ENCODE data around the gene PXMP4.

DNA sequence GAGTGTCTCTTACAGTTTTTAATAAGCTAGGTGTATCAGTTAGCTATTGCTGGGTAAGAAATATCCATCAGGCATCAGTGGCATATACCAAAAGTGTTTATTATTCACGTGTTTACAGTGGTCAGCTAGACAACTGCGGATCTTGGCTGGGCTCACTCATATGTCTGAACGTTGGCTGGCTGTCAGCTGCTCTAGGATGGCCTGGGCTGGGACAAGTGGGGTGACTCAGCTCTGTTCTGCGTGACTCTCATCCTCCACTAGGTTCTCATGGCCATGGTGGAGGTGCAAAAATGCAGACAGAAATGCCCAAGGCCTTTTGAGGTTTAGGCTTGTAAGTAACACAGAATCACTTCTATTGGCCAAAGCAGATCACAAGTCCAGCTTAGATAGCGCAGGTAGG lies 33.7 kb upstream of the PXMP4 start:
- TF ChIP-seq POLR2A (IDR thresholded peaks at IDR 0.05; ENCODE audit: low read depth, low read length) (no peak), CHD1 (IDR thresholded peaks at IDR 0.05; ENCODE audit: low read depth, low read length) (no peak), MAFK (IDR thresholded peaks at IDR 0.05; ENCODE audit: low read depth, low read length) (no peak), BHLHE40 (IDR thresholded peaks at IDR 0.05; ENCODE audit: low read depth, low read length) (no peak), MAZ (IDR thresholded peaks at IDR 0.05; ENCODE audit: borderline replicate concordance, low read depth, low read length) (no peak), MXI1 (IDR thresholded peaks at IDR 0.05; ENCODE audit: borderline replicate concordance, low read depth, low read length) (no peak), RFX5 (IDR thresholded peaks at IDR 0.05; ENCODE audit: low read depth, low read length) (no peak), RAD21 (IDR thresholded peaks at IDR 0.05; ENCODE audit: low read length) (no peak), FOS (IDR thresholded peaks at IDR 0.05; ENCODE audit: low read depth, low read length) (no peak), CEBPB (IDR thresholded peaks at IDR 0.05; ENCODE audit: low read depth, low read length) (no peak), RCOR1 (IDR thresholded peaks at IDR 0.05; ENCODE audit: insufficient replicate concordance, low read length) (no peak)
- TF ChIP-seq, protein P1, sequence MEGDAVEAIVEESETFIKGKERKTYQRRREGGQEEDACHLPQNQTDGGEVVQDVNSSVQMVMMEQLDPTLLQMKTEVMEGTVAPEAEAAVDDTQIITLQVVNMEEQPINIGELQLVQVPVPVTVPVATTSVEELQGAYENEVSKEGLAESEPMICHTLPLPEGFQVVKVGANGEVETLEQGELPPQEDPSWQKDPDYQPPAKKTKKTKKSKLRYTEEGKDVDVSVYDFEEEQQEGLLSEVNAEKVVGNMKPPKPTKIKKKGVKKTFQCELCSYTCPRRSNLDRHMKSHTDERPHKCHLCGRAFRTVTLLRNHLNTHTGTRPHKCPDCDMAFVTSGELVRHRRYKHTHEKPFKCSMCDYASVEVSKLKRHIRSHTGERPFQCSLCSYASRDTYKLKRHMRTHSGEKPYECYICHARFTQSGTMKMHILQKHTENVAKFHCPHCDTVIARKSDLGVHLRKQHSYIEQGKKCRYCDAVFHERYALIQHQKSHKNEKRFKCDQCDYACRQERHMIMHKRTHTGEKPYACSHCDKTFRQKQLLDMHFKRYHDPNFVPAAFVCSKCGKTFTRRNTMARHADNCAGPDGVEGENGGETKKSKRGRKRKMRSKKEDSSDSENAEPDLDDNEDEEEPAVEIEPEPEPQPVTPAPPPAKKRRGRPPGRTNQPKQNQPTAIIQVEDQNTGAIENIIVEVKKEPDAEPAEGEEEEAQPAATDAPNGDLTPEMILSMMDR (conservative IDR thresholded peaks at IDR 0.05; ENCODE audit: low read depth, low read length) = no peak
- TF ChIP-seq, protein P2, sequence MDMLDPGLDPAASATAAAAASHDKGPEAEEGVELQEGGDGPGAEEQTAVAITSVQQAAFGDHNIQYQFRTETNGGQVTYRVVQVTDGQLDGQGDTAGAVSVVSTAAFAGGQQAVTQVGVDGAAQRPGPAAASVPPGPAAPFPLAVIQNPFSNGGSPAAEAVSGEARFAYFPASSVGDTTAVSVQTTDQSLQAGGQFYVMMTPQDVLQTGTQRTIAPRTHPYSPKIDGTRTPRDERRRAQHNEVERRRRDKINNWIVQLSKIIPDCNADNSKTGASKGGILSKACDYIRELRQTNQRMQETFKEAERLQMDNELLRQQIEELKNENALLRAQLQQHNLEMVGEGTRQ (IDR thresholded peaks at IDR 0.05; ENCODE audit: low read depth, low read length) = no peak
